Osteocyte (in vitro differentiated cells): ENCODE results near the gene ZSCAN22. TPM values are rescaled to one million over a fixed set of nuclear protein-coding genes. Genes with fewer than 3 reads are reported as not detected.

Source experiments
- DNase-seq: peaks from one replicate; pipeline ENCODE4 v3.0.0; 2021; ENCODE audit warnings: mixed read lengths; ENCODE audit not compliant: unreplicated experiment; ENCODE audit errors: extremely low spot score
- H3K27ac Mint-ChIP-seq: one replicate; pipeline ENCODE4 v1.8.0; 2021; ENCODE audit warnings: mild to moderate bottlenecking, mixed read lengths; ENCODE audit not compliant: unreplicated experiment
- H3K27me3 Mint-ChIP-seq: one replicate; pipeline ENCODE4 v1.8.0; 2021; ENCODE audit warnings: mixed read lengths; ENCODE audit not compliant: unreplicated experiment
- H3K36me3 Mint-ChIP-seq: one replicate; pipeline ENCODE4 v1.8.0; 2021; ENCODE audit warnings: mixed read lengths; ENCODE audit not compliant: unreplicated experiment
- H3K4me1 Mint-ChIP-seq: one replicate; pipeline ENCODE4 v1.8.0; 2021; ENCODE audit warnings: mixed read lengths; ENCODE audit not compliant: unreplicated experiment
- H3K4me3 Mint-ChIP-seq: one replicate; pipeline ENCODE4 v1.8.0; 2021; ENCODE audit warnings: mild to moderate bottlenecking, moderate library complexity, mixed read lengths; ENCODE audit not compliant: unreplicated experiment
- H3K9me3 Mint-ChIP-seq: one replicate; pipeline ENCODE4 v1.8.0; 2021; ENCODE audit warnings: mixed read lengths; ENCODE audit not compliant: unreplicated experiment
- microRNA-seq: library from miRNA; unstranded; fragments of <30 nt; microRNA quantifications from one replicate; pipeline ENCODE4 v1.1.0, GENCODE V29; 2020; ENCODE audit not compliant: unreplicated experiment
- total RNA-seq: library from RNA; stranded (reverse); gene quantifications from 2 replicates; pipeline ENCODE4 v1.2.1, GENCODE V29; 2021
- TF ChIP-seq, protein P1 (sequence below): fragments of 200-600 bp; sonication (generic); IDR thresholded peaks from 2 replicates; pipeline ENCODE4 v1.5.0; 2021; ENCODE audit warnings: antibody characterized with exemption, mild to moderate bottlenecking, moderate library complexity

The ZSCAN22 gene
- total RNA-seq, 1 donor from 2014 or later, result 4.1 TPM

GRCh38 chr19:58386576-58387337, 60.0 kb downstream of the ZSCAN22 start, which contains the start of gene RPS5:
TSS of gene RPS5 (plus strand) at chr19:58387269. CDS start at chr19:58388138, 869 bp downstream.
- TF ChIP-seq, protein P1, sequence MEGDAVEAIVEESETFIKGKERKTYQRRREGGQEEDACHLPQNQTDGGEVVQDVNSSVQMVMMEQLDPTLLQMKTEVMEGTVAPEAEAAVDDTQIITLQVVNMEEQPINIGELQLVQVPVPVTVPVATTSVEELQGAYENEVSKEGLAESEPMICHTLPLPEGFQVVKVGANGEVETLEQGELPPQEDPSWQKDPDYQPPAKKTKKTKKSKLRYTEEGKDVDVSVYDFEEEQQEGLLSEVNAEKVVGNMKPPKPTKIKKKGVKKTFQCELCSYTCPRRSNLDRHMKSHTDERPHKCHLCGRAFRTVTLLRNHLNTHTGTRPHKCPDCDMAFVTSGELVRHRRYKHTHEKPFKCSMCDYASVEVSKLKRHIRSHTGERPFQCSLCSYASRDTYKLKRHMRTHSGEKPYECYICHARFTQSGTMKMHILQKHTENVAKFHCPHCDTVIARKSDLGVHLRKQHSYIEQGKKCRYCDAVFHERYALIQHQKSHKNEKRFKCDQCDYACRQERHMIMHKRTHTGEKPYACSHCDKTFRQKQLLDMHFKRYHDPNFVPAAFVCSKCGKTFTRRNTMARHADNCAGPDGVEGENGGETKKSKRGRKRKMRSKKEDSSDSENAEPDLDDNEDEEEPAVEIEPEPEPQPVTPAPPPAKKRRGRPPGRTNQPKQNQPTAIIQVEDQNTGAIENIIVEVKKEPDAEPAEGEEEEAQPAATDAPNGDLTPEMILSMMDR, result no peak
- Mint-ChIP-seq H3K27ac (peak within 1 kb of the TSS; percentile 99), H3K36me3 (peaks cover 18% of the 10 kb centered on the region), H3K4me1 (peaks cover 38% of the 10 kb centered on the region), H3K4me3 (peak within 1 kb of the TSS; percentile 91), H3K9me3 (no peaks in the 10 kb centered on the region), H3K27me3 (no peaks in the 10 kb centered on the region)
- DNase-seq, result peak; percentile 98

DNA sequence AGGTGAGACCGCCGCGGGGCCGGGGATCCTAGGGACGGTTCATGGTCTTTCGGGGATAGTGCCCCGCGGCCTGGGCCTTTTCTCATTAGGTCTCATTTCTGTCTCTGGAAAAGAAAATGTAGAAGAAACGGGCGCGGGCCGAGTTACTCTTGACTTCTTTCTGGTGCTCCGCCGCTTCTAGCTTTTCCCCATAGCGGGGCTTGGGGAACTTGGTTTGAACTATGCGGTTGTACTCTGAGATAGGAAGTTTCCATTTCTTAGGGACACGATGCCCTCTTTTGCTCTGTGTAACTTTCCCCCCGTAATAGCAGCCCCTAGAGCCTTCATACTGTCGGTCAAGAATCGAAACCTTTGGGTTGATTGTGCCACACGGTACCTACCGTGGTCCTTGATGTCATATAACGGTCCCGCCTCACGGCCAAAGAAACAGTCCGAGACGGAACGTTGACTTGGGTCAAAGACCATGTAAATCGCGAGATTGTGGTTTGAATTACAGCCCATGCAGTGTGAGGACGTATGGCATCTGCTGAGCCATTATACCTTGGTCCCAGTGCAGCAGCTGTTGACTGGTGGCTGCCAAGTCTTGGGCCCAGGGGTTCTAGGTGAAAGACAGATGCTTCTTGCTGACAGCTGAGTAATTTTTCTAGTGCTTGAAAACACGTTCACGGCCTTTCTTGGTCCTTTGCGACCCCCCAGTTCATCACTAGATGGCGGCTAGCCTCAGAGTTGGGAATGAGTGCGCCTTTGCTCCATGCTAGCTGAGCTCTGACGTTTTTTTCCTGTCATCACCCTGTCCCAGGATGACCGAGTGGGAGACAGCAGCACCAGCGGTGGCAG, 60.8 kb downstream of the ZSCAN22 start:
- no peaks in the 10 kb centered on the region for H3K9me3 Mint-ChIP-seq
- no peak for DNase-seq
- TF ChIP-seq, protein P1, result no peak
- H3K36me3 Mint-ChIP-seq, result peaks cover 19% of the 10 kb centered on the region
- no peaks in the 10 kb centered on the region for H3K27me3 Mint-ChIP-seq
- H3K4me3 Mint-ChIP-seq, result peak overlapping the region; percentile 91
- H3K4me1 Mint-ChIP-seq, result peaks cover 34% of the 10 kb centered on the region
- peak overlapping the region; percentile 99 for H3K27ac Mint-ChIP-seq

- Mint-ChIP-seq H3K27ac (peak overlapping the region; percentile 99), H3K4me3 (peak overlapping the region; percentile 91), H3K36me3 (peaks cover 24% of the 10 kb centered on the region), H3K27me3 (no peaks in the 10 kb centered on the region), H3K4me1 (peaks cover 34% of the 10 kb centered on the region), H3K9me3 (no peaks in the 10 kb centered on the region)
- no peak for DNase-seq
- TF ChIP-seq, protein P1, result no peak
These were observed 61.4 kb downstream of the ZSCAN22 start for GRCh38 chr19:58388175-58388526.

Small RNA genes lying within 50 kb of the gene (microRNA-seq; reads per million reads assigned to microRNA genes)
- gene MIR4754 (not detected), gene MIR6806 (not detected)

Other genes with a start within 250 kb of the ZSCAN22 start
- 47.2 and 50.7 TPM in 2 replicates for gene ZSCAN18, start 228.8 kb upstream of the ZSCAN22 start, total RNA-seq
- gene ZNF329, start 176.2 kb upstream of the ZSCAN22 start, total RNA-seq, result 10.0 and 10.3 TPM in 2 replicates
- 14.6 and 17.2 TPM in 2 replicates for gene ZNF274, start 143.9 kb upstream of the ZSCAN22 start, total RNA-seq
- gene ZNF544, start 98.1 kb upstream of the ZSCAN22 start, total RNA-seq, result 25.2 and 25.7 TPM in 2 replicates
- gene ZNF8, start 48.0 kb upstream of the ZSCAN22 start, total RNA-seq, result 10.7 and 10.9 TPM in 2 replicates
- 28.7 and 36.2 TPM in 2 replicates for gene ERVK3-1, start 21.6 kb upstream of the ZSCAN22 start, total RNA-seq
- gene A1BG, start 26.5 kb downstream of the ZSCAN22 start, total RNA-seq, result 39.8 and 40.0 TPM in 2 replicates
- gene ZNF497, start 35.8 kb downstream of the ZSCAN22 start, total RNA-seq, result 1.4 and 2.7 TPM in 2 replicates
- gene ZNF837, start 54.0 kb downstream of the ZSCAN22 start, total RNA-seq, result 2.5 and 3.0 TPM in 2 replicates
- 933 and 942 TPM in 2 replicates for gene RPS5, start 60.3 kb downstream of the ZSCAN22 start, total RNA-seq
- not detected in 2 replicates for gene RNF225, start 68.7 kb downstream of the ZSCAN22 start, total RNA-seq
- gene ZNF584, start 81.7 kb downstream of the ZSCAN22 start, total RNA-seq, result 11.8 and 12.1 TPM in 2 replicates
- gene ZNF132, start 113.2 kb downstream of the ZSCAN22 start, total RNA-seq, result 0.71 and 1.2 TPM in 2 replicates
- 7.4 and 8.2 TPM in 2 replicates for gene ZNF324B, start 124.6 kb downstream of the ZSCAN22 start, total RNA-seq
- gene ZNF324, start 140.1 kb downstream of the ZSCAN22 start, total RNA-seq, result 12.9 and 14.8 TPM in 2 replicates
- 15.5 and 15.9 TPM in 2 replicates for gene ZNF446, start 149.4 kb downstream of the ZSCAN22 start, total RNA-seq
- gene SLC27A5, start 185.0 kb downstream of the ZSCAN22 start, total RNA-seq, result 7.5 and 8.8 TPM in 2 replicates
- gene ZBTB45, start 192.8 kb downstream of the ZSCAN22 start, total RNA-seq, result 16.7 and 17.2 TPM in 2 replicates
- 333 and 354 TPM in 2 replicates for gene TRIM28, start 217.1 kb downstream of the ZSCAN22 start, total RNA-seq
- 130 and 132 TPM in 2 replicates for gene CHMP2A, start 228.1 kb downstream of the ZSCAN22 start, total RNA-seq
- 76.2 and 78.3 TPM in 2 replicates for gene UBE2M, start 231.6 kb downstream of the ZSCAN22 start, total RNA-seq
- gene MZF1, start 246.3 kb downstream of the ZSCAN22 start, total RNA-seq, result 25.3 and 30.9 TPM in 2 replicates